Measurements from ENCODE around the gene LMX1B. TPM values are rescaled to one million over a fixed set of nuclear protein-coding genes. Genes with fewer than 3 reads are reported as not detected.

LMX1B gene
- total and polyA plus RNA-seq, 8 donors = 0.20 TPM; not detected in 7

DNA sequence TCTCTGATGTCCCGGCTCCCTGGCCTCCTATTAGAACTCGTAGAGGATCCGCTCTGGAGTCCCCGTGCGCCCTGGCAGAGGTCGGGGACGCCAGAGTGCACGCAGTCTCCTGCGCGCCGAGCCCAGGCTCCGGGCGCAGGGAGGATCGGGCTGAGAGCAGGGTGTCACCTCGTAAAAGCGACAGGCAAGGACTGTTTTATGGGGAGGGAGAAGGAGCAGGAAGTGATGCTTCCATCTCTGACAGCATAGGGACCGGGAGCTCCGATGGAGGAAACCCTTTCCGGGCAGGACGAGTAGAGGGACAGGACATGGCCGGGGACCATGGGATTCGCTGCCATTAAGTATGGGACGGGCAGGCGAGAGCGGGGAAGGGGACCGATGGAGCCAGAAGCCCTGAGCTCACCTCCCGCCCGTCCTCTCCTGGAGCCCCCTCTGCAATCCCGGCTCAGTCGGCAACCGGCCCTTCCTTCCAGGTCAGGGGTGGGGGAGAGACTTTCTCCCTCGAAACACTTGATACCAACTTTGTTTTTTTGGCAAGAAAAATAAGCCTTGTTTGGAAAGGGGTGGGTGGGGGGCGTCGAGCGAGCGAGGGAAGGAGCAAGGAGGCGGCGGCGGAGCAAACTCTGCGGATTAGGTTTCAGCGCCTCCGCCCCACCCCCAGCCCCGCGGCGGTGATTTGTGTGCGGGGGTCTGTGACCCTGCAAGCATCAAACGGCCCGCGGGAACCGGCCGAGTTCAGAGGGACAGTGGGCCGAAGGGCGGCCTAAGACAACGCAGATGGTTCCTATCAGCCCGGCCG lies 12.6 kb downstream of the LMX1B start:
- H3K36me3 ChIP-seq = no peaks in the 10 kb centered on the region
- peak in 1 of 2 donors; percentile 47 for DNase-seq
- H3K27me3 ChIP-seq = peaks cover 37 to 100% (median 96%) of the 10 kb centered on the region in 3 donors
- H3K4me1 ChIP-seq = peaks cover 17 to 34% (median 33%) of the 10 kb centered on the region in 4 donors
- peak overlapping the region; percentile 28 to 62 (median 34) for H3K4me3 ChIP-seq
- H3K27ac ChIP-seq = no peak overlapping the region
- TF ChIP-seq POLR2AphosphoS5 (IDR thresholded peaks at IDR 0.05) (no peak), EP300 (IDR thresholded peaks at IDR 0.05) (no peak), POLR2A (IDR thresholded peaks at IDR 0.05) (no peak)
- TF ChIP-seq, protein P1, sequence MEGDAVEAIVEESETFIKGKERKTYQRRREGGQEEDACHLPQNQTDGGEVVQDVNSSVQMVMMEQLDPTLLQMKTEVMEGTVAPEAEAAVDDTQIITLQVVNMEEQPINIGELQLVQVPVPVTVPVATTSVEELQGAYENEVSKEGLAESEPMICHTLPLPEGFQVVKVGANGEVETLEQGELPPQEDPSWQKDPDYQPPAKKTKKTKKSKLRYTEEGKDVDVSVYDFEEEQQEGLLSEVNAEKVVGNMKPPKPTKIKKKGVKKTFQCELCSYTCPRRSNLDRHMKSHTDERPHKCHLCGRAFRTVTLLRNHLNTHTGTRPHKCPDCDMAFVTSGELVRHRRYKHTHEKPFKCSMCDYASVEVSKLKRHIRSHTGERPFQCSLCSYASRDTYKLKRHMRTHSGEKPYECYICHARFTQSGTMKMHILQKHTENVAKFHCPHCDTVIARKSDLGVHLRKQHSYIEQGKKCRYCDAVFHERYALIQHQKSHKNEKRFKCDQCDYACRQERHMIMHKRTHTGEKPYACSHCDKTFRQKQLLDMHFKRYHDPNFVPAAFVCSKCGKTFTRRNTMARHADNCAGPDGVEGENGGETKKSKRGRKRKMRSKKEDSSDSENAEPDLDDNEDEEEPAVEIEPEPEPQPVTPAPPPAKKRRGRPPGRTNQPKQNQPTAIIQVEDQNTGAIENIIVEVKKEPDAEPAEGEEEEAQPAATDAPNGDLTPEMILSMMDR (IDR thresholded peaks at IDR 0.05) = no peak
- no peaks in the 10 kb centered on the region for H3K9me3 ChIP-seq
- intact Hi-C loops (cut with DNase I; ENCODE audit: low total_unique reads) = no loop called here
- 6 to 16% (median 8%) methylated on average over 35 to 56 of the region's 56 CpGs for WGBS, 5 donors

DNA sequence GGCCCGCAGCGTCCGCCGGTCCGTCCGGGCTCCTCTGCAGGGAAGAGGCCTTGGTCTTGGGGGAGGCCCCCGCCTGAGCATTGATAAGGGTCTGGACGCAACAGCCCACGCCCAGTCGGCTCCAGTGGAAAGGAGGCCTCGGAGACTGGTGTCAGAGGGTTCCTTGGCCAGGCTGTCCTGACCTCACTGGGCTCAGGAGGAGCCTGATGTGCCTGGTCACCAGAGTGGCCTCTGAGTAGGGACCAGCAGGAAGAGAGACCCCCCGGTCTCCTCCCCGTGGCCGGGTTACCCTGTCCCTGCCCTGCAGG lies 13.2 kb downstream of the LMX1B start:
- intact Hi-C loops (cut with DNase I; ENCODE audit: low total_unique reads) = no loop called here
- Histone ChIP-seq H3K36me3 (no peaks in the 10 kb centered on the region), H3K4me1 (peaks cover 17 to 34% (median 33%) of the 10 kb centered on the region in 4 donors), H3K4me3 (no peak overlapping the region), H3K9me3 (no peaks in the 10 kb centered on the region), H3K27me3 (peaks cover 34 to 100% (median 92%) of the 10 kb centered on the region in 3 donors), H3K27ac (no peak overlapping the region)
- TF ChIP-seq POLR2A (IDR thresholded peaks at IDR 0.05) (no peak), EP300 (IDR thresholded peaks at IDR 0.05) (no peak), POLR2AphosphoS5 (IDR thresholded peaks at IDR 0.05) (no peak)
- TF ChIP-seq, protein P1 (IDR thresholded peaks at IDR 0.05) = no peak
- WGBS, 5 donors = 22 to 48% (median 32%) methylated on average over 5 to 14 of the region's 14 CpGs
- DNase-seq = no peak

DNA sequence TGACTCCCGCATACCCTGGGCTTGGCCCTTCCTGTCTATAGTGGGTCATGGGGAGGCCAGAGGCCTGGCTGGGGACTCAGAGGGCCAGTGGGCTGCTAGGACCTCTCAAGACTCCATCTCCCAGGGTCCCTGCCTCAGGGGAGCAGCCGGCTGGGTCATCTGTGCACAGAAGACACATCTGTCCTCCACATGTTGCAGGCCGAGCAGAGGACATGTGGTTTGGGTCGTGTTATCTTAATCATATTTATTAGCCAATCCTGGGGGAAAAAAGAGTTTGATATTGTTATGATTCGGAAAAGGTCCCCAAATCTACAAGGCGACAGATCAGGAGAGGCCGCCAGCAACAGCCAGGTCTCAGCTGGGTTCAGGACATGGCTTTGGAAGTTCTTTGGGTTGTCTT lies 14.4 kb downstream of the LMX1B start:
- H3K4me3 ChIP-seq = no peak overlapping the region
- H3K9me3 ChIP-seq = no peaks in the 10 kb centered on the region
- TF ChIP-seq POLR2AphosphoS5 (IDR thresholded peaks at IDR 0.05) (no peak), POLR2A (IDR thresholded peaks at IDR 0.05) (no peak)
- TF ChIP-seq, protein P1 (IDR thresholded peaks at IDR 0.05) = no peak
- 84 to 95% (median 93%) methylated on average over 6 to 7 of the region's 7 CpGs for WGBS, 5 donors
- H3K36me3 ChIP-seq = no peaks in the 10 kb centered on the region
- H3K4me1 ChIP-seq = peaks cover 17 to 34% (median 33%) of the 10 kb centered on the region in 4 donors
- H3K27me3 ChIP-seq = peaks cover 23 to 100% (median 85%) of the 10 kb centered on the region in 3 donors
- no peak overlapping the region for H3K27ac ChIP-seq
- intact Hi-C loops (cut with DNase I; ENCODE audit: low total_unique reads) = no loop called here
- no peak for DNase-seq

DNA sequence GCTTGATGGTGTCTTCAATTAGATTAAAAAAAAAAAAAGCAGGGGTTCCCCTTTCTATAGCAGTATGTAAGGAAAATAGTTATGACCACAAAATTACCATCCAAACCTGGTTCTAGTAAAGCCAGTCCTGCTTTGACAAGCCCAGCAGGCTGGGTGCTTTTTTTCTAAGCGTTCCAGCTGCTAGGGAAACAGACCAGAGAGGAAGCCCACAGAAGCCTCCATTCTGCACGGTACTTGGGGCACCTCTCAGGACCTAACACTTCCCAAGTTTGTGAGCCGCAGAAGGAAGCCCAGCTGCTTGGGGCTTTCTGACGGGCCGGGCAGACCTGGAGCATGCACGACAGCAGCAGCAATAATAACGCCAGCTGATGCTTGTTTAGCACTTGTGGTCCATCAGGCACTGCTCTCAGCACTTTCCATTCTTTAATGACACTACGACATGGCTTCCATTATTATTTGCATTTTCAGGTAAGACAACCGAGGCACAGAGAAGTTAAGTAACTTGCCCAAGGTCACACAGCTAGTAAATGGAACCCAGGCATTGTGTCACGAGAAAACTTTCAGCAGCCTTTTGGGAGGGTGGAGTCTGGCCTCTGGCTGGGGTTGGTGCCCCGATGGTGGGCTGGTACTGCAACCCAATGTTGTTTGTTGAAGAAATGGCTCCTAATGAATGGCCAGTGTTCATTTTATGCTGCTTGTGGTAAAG lies 15.4 kb downstream of the LMX1B start:
- no peaks in the 10 kb centered on the region for H3K9me3 ChIP-seq
- H3K27ac ChIP-seq = no peak overlapping the region
- peaks cover 14 to 100% (median 75%) of the 10 kb centered on the region in 3 donors for H3K27me3 ChIP-seq
- intact Hi-C loops (cut with DNase I; ENCODE audit: low total_unique reads) = no loop called here
- DNase-seq = no peak
- TF ChIP-seq, protein P1 (IDR thresholded peaks at IDR 0.05) = no peak
- TF ChIP-seq POLR2AphosphoS5 (IDR thresholded peaks at IDR 0.05) = no peak
- TF ChIP-seq POLR2A (IDR thresholded peaks at IDR 0.05) = no peak
- TF ChIP-seq EP300 (IDR thresholded peaks at IDR 0.05) = no peak
- H3K4me3 ChIP-seq = no peak overlapping the region
- H3K36me3 ChIP-seq = no peaks in the 10 kb centered on the region
- 36 to 56% (median 43%) methylated on average over 10 to 11 of the region's 11 CpGs for WGBS, 5 donors
- H3K4me1 ChIP-seq = peaks cover 14 to 28% (median 26%) of the 10 kb centered on the region in 4 donors

Data from stomach (tissue), 9 donors.